Mammary microvascular endothelial cell (primary cell): ENCODE results near the gene SCYL2. TPM values are rescaled to one million over a fixed set of nuclear protein-coding genes. Genes with fewer than 3 reads are reported as not detected.

ENCODE experiments used
- total RNA-seq: library from RNA; depleted of rRNA; stranded (reverse); fragments of >200 nt; gene quantifications from 2 replicates; pipeline ENCODE4 v1.2.3, GENCODE V29; 2015

Gene SCYL2, protein sequence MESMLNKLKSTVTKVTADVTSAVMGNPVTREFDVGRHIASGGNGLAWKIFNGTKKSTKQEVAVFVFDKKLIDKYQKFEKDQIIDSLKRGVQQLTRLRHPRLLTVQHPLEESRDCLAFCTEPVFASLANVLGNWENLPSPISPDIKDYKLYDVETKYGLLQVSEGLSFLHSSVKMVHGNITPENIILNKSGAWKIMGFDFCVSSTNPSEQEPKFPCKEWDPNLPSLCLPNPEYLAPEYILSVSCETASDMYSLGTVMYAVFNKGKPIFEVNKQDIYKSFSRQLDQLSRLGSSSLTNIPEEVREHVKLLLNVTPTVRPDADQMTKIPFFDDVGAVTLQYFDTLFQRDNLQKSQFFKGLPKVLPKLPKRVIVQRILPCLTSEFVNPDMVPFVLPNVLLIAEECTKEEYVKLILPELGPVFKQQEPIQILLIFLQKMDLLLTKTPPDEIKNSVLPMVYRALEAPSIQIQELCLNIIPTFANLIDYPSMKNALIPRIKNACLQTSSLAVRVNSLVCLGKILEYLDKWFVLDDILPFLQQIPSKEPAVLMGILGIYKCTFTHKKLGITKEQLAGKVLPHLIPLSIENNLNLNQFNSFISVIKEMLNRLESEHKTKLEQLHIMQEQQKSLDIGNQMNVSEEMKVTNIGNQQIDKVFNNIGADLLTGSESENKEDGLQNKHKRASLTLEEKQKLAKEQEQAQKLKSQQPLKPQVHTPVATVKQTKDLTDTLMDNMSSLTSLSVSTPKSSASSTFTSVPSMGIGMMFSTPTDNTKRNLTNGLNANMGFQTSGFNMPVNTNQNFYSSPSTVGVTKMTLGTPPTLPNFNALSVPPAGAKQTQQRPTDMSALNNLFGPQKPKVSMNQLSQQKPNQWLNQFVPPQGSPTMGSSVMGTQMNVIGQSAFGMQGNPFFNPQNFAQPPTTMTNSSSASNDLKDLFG
- total RNA-seq, result 32.1 and 34.4 TPM in 2 replicates

DNA sequence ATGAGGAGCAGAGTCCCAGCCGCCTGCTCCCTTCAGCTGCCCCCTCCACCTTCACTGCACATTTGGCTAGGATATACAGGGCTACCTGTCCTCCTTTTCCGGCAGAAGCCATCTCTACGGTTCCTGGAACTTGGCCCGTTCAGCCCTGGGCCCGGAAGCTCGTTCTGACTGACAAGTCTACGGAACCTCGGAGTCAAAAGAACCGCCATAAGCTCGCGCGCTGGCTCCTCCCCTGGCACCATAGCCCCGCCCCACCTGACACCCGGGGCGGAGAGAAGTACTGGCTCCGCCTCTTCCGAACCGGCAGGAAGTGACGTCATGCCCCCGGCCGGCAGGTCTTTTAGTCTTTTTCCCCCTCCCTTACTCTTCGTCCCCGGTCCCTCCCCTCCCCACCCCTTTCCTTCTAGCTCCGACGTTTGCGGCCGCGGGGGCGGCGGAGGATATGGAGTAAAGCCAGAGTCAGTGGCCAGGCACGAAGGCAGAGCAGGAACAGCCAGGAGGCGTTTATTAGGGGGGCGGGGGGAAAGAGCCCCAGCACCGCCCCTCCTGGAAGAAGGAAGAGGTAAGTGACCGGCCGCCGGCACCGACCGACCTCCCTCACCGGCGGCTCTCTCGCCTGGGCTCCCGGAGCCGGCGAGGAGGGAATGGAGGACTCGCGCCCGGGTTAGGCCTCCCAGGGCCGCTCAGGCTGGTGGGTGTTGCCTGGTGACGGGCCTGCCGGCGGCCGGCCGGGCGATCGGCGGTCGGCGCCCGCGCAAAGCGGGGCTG lies at the start of gene SCYL2, which contains the start of gene DEPDC4:
Gene SCYL2 (plus strand): TSS at position 343 of the 768 bp plus-strand sequence. CDS start 15,794 bp downstream, outside the sequence.
Gene DEPDC4 (minus strand): TSS at position 245 of the 768 bp plus-strand sequence. CDS start 3 bp downstream, at position 242.

DNA sequence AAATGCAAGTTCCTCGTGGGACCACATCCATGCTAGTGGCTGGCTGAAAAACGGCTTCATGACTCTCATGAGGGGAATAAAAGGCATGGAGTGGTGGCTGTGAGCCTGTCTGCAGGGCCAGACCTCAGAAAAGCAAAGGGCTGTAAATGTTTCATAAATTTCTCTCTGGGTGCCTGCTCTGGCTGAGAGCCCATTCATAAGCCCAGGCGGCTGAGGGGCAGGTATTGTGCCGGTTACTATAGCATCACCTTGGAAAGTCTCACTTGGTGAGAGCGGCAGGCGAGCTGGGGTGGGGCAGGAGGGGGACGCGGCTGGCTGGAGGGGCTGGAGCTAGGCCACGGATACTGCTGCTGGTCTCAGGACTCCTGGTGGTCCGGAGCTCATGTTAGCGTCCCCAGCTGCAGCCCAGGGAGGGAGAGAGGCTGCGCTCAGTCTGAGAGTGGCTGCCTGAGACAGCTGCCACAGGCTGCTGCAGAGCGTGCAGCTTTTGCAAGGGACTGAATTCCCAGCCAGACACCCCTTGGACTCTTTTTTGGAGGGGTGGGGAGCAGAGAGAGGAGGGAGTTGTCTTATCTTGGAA lies 89.8 kb downstream of the SCYL2 start, which contains the start of gene SLC17A8:
Gene SLC17A8 (plus strand): TSS at position 431 of the 580 bp plus-strand sequence. CDS start 318 bp downstream, outside the sequence.

Other genes starting within 250 kb of the SCYL2 start
- gene BLTP3B, start 124.3 kb upstream of the SCYL2 start, total RNA-seq, result 11.6 and 12.0 TPM in 2 replicates
- 11.0 and 13.5 TPM in 2 replicates for gene ACTR6, start 66.4 kb upstream of the SCYL2 start, total RNA-seq
- 0.39 TPM in 1 of 2 replicates, not detected in the other for gene DEPDC4, start 98 bp upstream of the SCYL2 start, total RNA-seq
- not detected in 2 replicates for gene SLC17A8, start 89.9 kb downstream of the SCYL2 start, total RNA-seq
- gene NR1H4, start 206.7 kb downstream of the SCYL2 start, total RNA-seq, result not detected in 2 replicates